Endothelial cell of umbilical vein (primary cell): ENCODE data around the gene PTPRD. TPM values are rescaled to one million over a fixed set of nuclear protein-coding genes. Genes with fewer than 3 reads are reported as not detected.

Experiments used
- BruUV-seq: library from RNA; stranded (reverse); fragments of 400-500 nt; replicated peaks from 2 replicates; lab custom pipeline; 2021; lab: Mats Ljungman, UMichigan
- CTCF ChIA-PET: fragments of 300-600, 350-600 bp; sonication (Branson Sonifier 250); formaldehyde crosslinking; loops from one replicate; lab custom pipeline; 2021; ENCODE audit warnings: antibody characterized with exemption, inconsistent platforms; lab: Charles Lee
- POLR2A ChIA-PET: fragments of 300-600, 350-600 bp; sonication (Branson Sonifier 250); formaldehyde crosslinking; loops from one replicate; lab custom pipeline; 2021; ENCODE audit warnings: antibody characterized with exemption, inconsistent platforms; lab: Charles Lee
- DNase-seq: peaks from one replicate; pipeline ENCODE4 v3.0.0-alpha.2; 2011; ENCODE audit warnings: low read depth, low spot score
- FAIRE-seq: peaks from 2 replicates; lab custom pipeline; 2011; peaks lifted over from hg19 to GRCh38; lab: Jason Lieb, UNC
- H2AFZ ChIP-seq: 2 replicates; pipeline ENCODE4 v1.6.0; 2012; ENCODE audit warnings: low read depth, low read length, control low read depth, inconsistent platforms
- H3K27ac ChIP-seq: 2 replicates; pipeline ENCODE4 v1.5.1; 2011; ENCODE audit warnings: low read depth, mild to moderate bottlenecking, control low read depth, low read length, moderate library complexity; ENCODE audit not compliant: insufficient read depth
- H3K27me3 ChIP-seq, 2 experiments: 2 replicates each; pipeline versions ENCODE4 v1.6.0 to v1.6.1; 2011; ENCODE audit warnings: low read length in 2 of 2, mixed read lengths in 1 of 2; ENCODE audit not compliant: control insufficient read depth in 2 of 2, insufficient read depth in 2 of 2
- H3K36me3 ChIP-seq, 2 experiments: 2 replicates in 1 of 2; 3 replicates in 1 of 2; pipeline ENCODE4 v1.5.1; 2011; ENCODE audit warnings: low read length in 2 of 2, mild to moderate bottlenecking in 1 of 2, moderate library complexity in 1 of 2; ENCODE audit not compliant: control insufficient read depth in 2 of 2, insufficient read depth in 2 of 2; ENCODE audit errors: extremely low read depth in 1 of 2
- H3K4me1 ChIP-seq: 3 replicates; pipeline ENCODE4 v1.5.1; 2011; ENCODE audit warnings: mild to moderate bottlenecking, low read length; ENCODE audit not compliant: control insufficient read depth, insufficient read depth; ENCODE audit errors: extremely low read depth
- H3K4me2 ChIP-seq: 2 replicates; pipeline ENCODE4 v1.6.1; 2011; ENCODE audit warnings: low read length, control low read depth, mixed read lengths; ENCODE audit not compliant: insufficient read depth
- H3K4me3 ChIP-seq, 3 experiments: fragments of 200-600 bp in 1 of 3; sonication (generic), shearing (Covaris generic) in 1 of 3; replicated peaks in 1 of 3; 2 replicates each; pipeline ENCODE4 v1.5.1; 2011 to 2016; ENCODE audit warnings: control low read depth in 3 of 3, low read length in 3 of 3, mild to moderate bottlenecking in 2 of 3, inconsistent platforms in 1 of 3, low read depth in 1 of 3, moderate library complexity in 1 of 3; ENCODE audit not compliant: insufficient read depth in 1 of 3
- H3K79me2 ChIP-seq: 2 replicates; pipeline ENCODE4 v1.6.0; 2012; ENCODE audit warnings: low read length, inconsistent platforms; ENCODE audit not compliant: control insufficient read depth, insufficient read depth
- H3K9ac ChIP-seq: replicated peaks from 2 replicates; pipeline ENCODE3; 2011; ENCODE audit warnings: low read length, control low read depth; ENCODE audit not compliant: insufficient read depth; ENCODE audit errors: extremely low read depth
- H3K9me1 ChIP-seq: replicated peaks from 3 replicates; pipeline ENCODE4 v1.6.0; 2011; ENCODE audit warnings: mild to moderate bottlenecking, low read length; ENCODE audit not compliant: control insufficient read depth, insufficient read depth; ENCODE audit errors: extremely low read depth
- H3K9me3 ChIP-seq: replicated peaks from 2 replicates; pipeline ENCODE4 v1.5.1; 2012; ENCODE audit warnings: low read length, inconsistent platforms; ENCODE audit not compliant: control insufficient read depth, insufficient read depth
- H4K20me1 ChIP-seq: replicated peaks from 2 replicates; pipeline ENCODE3; 2011; ENCODE audit warnings: mild to moderate bottlenecking, low read length; ENCODE audit not compliant: control insufficient read depth, insufficient read depth; ENCODE audit errors: extremely low read depth
- CTCF ChIP-seq, 2 donors: IDR thresholded peaks; 1 replicate in 1 of 2; 2 replicates in 1 of 2; pipeline ENCODE4 v1.5.1; 2011; ENCODE audit warnings: low read length in 2 of 2, mild to moderate bottlenecking in 2 of 2, moderate library complexity in 2 of 2, control low read depth in 1 of 2, inconsistent platforms in 1 of 2, low read depth in 1 of 2; ENCODE audit not compliant: insufficient read depth in 1 of 2; ENCODE audit errors: extremely low read depth in 1 of 2
- EZH2 ChIP-seq: IDR thresholded peaks from 2 replicates; pipeline ENCODE4 v1.6.1; 2012; ENCODE audit warnings: borderline replicate concordance, low read depth, mild to moderate bottlenecking, moderate library complexity, low read length, inconsistent platforms; ENCODE audit not compliant: severe bottlenecking
- FOS ChIP-seq: IDR thresholded peaks from 2 replicates; pipeline ENCODE4 v1.6.1; 2011; ENCODE audit warnings: mild to moderate bottlenecking, low read length, moderate library complexity, borderline replicate concordance; ENCODE audit not compliant: insufficient read depth
- GATA2 ChIP-seq: IDR thresholded peaks from 2 replicates; pipeline ENCODE4 v1.7.0; 2011; ENCODE audit warnings: low read depth, mild to moderate bottlenecking, moderate library complexity, mixed read lengths, low read length; ENCODE audit not compliant: insufficient read length, insufficient read depth
- JUN ChIP-seq: IDR thresholded peaks from 2 replicates; pipeline ENCODE4 v1.6.1; 2011; ENCODE audit warnings: borderline replicate concordance, low read depth; ENCODE audit not compliant: insufficient read length, insufficient read depth
- MAX ChIP-seq: IDR thresholded peaks from 2 replicates; pipeline ENCODE4 v1.6.1; 2011; ENCODE audit not compliant: insufficient read depth, insufficient read length
- MYC ChIP-seq: IDR thresholded peaks from one replicate; pipeline ENCODE4 v1.6.1; 2011; ENCODE audit warnings: mild to moderate bottlenecking, low read depth, low read length
- POLR2A ChIP-seq: IDR thresholded peaks from 2 replicates; pipeline ENCODE4 v1.6.1; 2012; ENCODE audit warnings: low read depth, mild to moderate bottlenecking, control low read depth, low read length
- POLR2AphosphoS5 ChIP-seq: IDR thresholded peaks from 2 replicates; pipeline ENCODE4 v1.6.1; 2012; ENCODE audit warnings: low read depth, mild to moderate bottlenecking, control low read depth, low read length, moderate library complexity; ENCODE audit not compliant: insufficient read depth
- dilution Hi-C: fragments of 300-500 bp; cut with MboI; formaldehyde crosslinking; loops from one replicate; pipeline ENCODE4 v1.15.0; 2019; ENCODE audit warnings: low sequenced_read_pairs; ENCODE audit not compliant: extremely low pct_ligation_motif_present
- intact Hi-C: fragments of 100-400 bp; cut with micrococcal nuclease; formaldehyde crosslinking; loops from one replicate; pipeline ENCODE4 v1.10.0; 2022
- polyA plus RNA-seq, 4 experiments: library from polyadenylated mRNA; depleted of rRNA in 3 of 4; stranded (reverse) in 3 of 4; unstranded in 1 of 4; fragments of >200 nt; gene quantifications; 2 replicates each; pipeline versions ENCODE4 v1.2.1 to v1.2.3, GENCODE V29; 2011 to 2012; ENCODE audit warnings: missing spikeins in 1 of 4
- total RNA-seq: library from RNA; stranded (reverse); gene quantifications from 2 replicates; pipeline ENCODE4 v1.2.3, GENCODE V29; 2021

Gene PTPRD
- total and polyA plus RNA-seq, 2 donors (not counting 3 experiments of a cell fraction or from before 2014, with no cell fraction given) = 5.5 to 5.7 TPM

DNA sequence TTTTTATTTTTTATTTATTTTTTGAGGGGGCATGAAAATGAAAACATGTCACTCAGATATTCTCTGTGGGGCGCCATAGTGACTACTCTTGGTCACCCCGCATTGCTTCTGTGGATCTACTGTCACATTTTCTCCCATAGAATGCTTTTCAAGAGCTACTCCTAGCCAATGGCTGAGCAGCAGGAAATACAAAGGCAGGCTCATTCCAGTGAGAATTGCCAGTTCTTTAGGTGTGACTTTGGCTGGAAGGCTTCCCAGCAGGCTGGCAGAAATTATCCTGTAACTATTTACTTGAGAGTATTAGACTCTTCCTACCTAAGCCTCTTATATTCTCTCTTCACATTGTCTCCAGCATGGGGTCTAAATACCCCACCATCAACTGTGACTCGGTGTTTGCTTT, 21.0 kb upstream of the PTPRD start:
- no peak overlapping the region for H3K4me2 ChIP-seq
- no peak for TF ChIP-seq CTCF (IDR thresholded peaks at IDR 0.05; ENCODE audit: extremely low read depth in 1 of 2, insufficient read depth in 1 of 2, low read depth in 1 of 2, low read length in 2 of 2)
- no peak for TF ChIP-seq FOS
- TF ChIP-seq POLR2A = no peak
- TF ChIP-seq MAX = no peak
- H4K20me1 ChIP-seq = no peaks in the 10 kb centered on the region
- dilution Hi-C loops (no loop called here), intact Hi-C loops (no loop called here)
- no peak overlapping the region for H2AFZ ChIP-seq
- DNase-seq (no peak), FAIRE-seq (no peak)
- CTCF ChIA-PET = no interaction called here
- H3K4me3 ChIP-seq = no peak overlapping the region
- H3K27ac ChIP-seq = no peak overlapping the region
- H3K27me3 ChIP-seq = no peaks in the 10 kb centered on the region
- H3K9ac ChIP-seq = no peak overlapping the region
- no peaks in the 10 kb centered on the region for H3K4me1 ChIP-seq
- H3K9me3 ChIP-seq = no peaks in the 10 kb centered on the region
- BruUV-seq = no TSS peak
- no peaks in the 10 kb centered on the region for H3K9me1 ChIP-seq
- H3K79me2 ChIP-seq = no peaks in the 10 kb centered on the region
- POLR2A ChIA-PET = no interaction called here
- no peaks in the 10 kb centered on the region for H3K36me3 ChIP-seq

- intact Hi-C loops (no loop called here), dilution Hi-C loops (no loop called here)
- Histone ChIP-seq H3K4me2 (no peak overlapping the region), H3K79me2 (no peaks in the 10 kb centered on the region), H3K9me3 (no peaks in the 10 kb centered on the region), H3K4me1 (no peaks in the 10 kb centered on the region), H3K27me3 (peaks cover 19 to 40% of the 10 kb centered on the region in 2 experiments), H3K4me3 (no peak overlapping the region), H2AFZ (no peak overlapping the region), H3K9me1 (no peaks in the 10 kb centered on the region), H3K27ac (no peak overlapping the region), H4K20me1 (no peaks in the 10 kb centered on the region), H3K9ac (no peak overlapping the region), H3K36me3 (no peaks in the 10 kb centered on the region)
- CTCF ChIA-PET = no interaction called here
- BruUV-seq = no TSS peak
- no peak for TF ChIP-seq POLR2A
- no peak for TF ChIP-seq EZH2
- no peak for TF ChIP-seq FOS
- TF ChIP-seq POLR2AphosphoS5 = no peak
- TF ChIP-seq MYC = no peak
- TF ChIP-seq JUN = no peak
- no peak for TF ChIP-seq GATA2
- TF ChIP-seq CTCF (IDR thresholded peaks at IDR 0.05; ENCODE audit: extremely low read depth in 1 of 2, insufficient read depth in 1 of 2, low read depth in 1 of 2, low read length in 2 of 2) = no peak
- no peak for DNase-seq
- POLR2A ChIA-PET = no interaction called here
- no peak for FAIRE-seq
Observed at GRCh38 chr9:10614196-10614800, 1.5 kb upstream of the PTPRD start.
